Measurements from ENCODE around the gene ZNF330. TPM values are rescaled to one million over a fixed set of nuclear protein-coding genes. Genes with fewer than 3 reads are reported as not detected.

Gene ZNF330
- total RNA-seq, 2 experiments from 2014 or later: 34.3 to 60.9 TPM

DNA sequence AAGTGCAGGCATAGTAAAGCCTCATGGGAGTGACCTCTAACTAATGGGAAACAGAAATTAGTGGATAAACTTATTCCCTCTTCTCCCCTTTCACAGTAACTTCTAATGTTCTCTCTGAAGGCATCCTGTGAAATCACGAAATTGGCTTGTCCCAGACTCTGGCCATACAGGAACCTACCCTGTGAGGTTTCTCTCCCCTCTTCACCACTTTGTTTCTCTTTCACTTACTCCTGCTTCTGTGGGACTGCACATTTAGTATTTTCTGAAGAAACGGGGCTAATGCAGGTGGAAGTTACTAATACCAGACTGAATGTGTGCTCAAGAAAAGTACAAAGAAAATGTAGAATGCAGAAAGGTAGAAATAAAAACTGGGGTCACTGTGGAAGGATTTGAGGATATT is 20.0 kb downstream of the ZNF330 start:
- H3K79me2 ChIP-seq (ENCODE audit: insufficient read depth, low read depth, low read length): no peaks in the 10 kb centered on the region
- intact Hi-C loops (cut with micrococcal nuclease; ENCODE audit: unreplicated experiment): no loop called here
- TF ChIP-seq, protein P1, sequence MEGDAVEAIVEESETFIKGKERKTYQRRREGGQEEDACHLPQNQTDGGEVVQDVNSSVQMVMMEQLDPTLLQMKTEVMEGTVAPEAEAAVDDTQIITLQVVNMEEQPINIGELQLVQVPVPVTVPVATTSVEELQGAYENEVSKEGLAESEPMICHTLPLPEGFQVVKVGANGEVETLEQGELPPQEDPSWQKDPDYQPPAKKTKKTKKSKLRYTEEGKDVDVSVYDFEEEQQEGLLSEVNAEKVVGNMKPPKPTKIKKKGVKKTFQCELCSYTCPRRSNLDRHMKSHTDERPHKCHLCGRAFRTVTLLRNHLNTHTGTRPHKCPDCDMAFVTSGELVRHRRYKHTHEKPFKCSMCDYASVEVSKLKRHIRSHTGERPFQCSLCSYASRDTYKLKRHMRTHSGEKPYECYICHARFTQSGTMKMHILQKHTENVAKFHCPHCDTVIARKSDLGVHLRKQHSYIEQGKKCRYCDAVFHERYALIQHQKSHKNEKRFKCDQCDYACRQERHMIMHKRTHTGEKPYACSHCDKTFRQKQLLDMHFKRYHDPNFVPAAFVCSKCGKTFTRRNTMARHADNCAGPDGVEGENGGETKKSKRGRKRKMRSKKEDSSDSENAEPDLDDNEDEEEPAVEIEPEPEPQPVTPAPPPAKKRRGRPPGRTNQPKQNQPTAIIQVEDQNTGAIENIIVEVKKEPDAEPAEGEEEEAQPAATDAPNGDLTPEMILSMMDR (conservative IDR thresholded peaks at IDR 0.05; ENCODE audit: low read length): no peak
- TF ChIP-seq EZH2phosphoT487 (IDR thresholded peaks at IDR 0.05; ENCODE audit: borderline replicate concordance, low read depth, low read length): no peak
- H2AFZ ChIP-seq (ENCODE audit: low read length): no peak overlapping the region
- H4K20me1 ChIP-seq (ENCODE audit: insufficient read depth, low read length): no peaks in the 10 kb centered on the region
- H3K4me1 ChIP-seq (ENCODE audit: insufficient read depth, low read length, poor library complexity, severe bottlenecking): no peaks in the 10 kb centered on the region
- H3K4me2 ChIP-seq (ENCODE audit: low read length): no peak overlapping the region
- CTCF ChIA-PET (ENCODE audit: unreplicated experiment): no interaction called here
- no TSS peak for BruUV-seq (replicated peaks)
- H3K9me2 ChIP-seq (ENCODE audit: insufficient read depth, low read length): no peaks in the 10 kb centered on the region
- H3K36me3 ChIP-seq (ENCODE audit: insufficient read depth, low read length): peaks cover under 1% of the 10 kb centered on the region; the same call in 1 of the 2 replicates
- H3K9me3 ChIP-seq (ENCODE audit: low read length): no peaks in the 10 kb centered on the region
- POLR2A ChIA-PET: no interaction called here
- no peak for DNase-seq (ENCODE audit: low spot score)
- H3K27ac ChIP-seq (ENCODE audit: low read depth, low read length, poor library complexity, severe bottlenecking): no peak overlapping the region
- H3K4me3 ChIP-seq (ENCODE audit: low read depth, low read length, poor library complexity, severe bottlenecking): no peak overlapping the region

DNA sequence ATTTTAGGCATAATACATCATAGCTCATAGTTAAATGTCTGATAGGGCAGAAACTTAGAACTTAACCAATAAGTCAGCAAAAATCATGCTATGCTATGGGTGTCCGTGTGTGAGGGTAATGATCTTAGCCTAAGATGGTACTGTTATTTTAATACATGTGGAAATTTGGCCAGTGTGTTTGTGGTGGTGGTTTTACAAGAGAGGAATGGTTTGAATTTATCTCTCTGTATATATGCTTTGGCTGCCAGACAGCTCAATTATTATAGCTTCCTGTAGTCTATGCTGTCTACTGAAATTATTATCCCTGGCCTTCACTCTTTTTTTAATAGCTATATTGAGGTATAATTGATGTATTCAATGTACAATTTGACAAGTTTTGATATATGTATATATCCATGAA is 21.3 kb downstream of the ZNF330 start:
- Histone ChIP-seq H3K9me2 (ENCODE audit: insufficient read depth, low read length) (no peaks in the 10 kb centered on the region), H3K4me2 (ENCODE audit: low read length) (no peak overlapping the region), H3K4me1 (ENCODE audit: insufficient read depth, low read length, poor library complexity, severe bottlenecking) (no peaks in the 10 kb centered on the region), H3K27ac (ENCODE audit: low read depth, low read length, poor library complexity, severe bottlenecking) (no peak overlapping the region), H4K20me1 (ENCODE audit: insufficient read depth, low read length) (no peaks in the 10 kb centered on the region), H3K36me3 (ENCODE audit: insufficient read depth, low read length) (no peaks in the 10 kb centered on the region), H3K4me3 (ENCODE audit: low read depth, low read length, poor library complexity, severe bottlenecking) (no peak overlapping the region), H3K9me3 (ENCODE audit: low read length) (no peaks in the 10 kb centered on the region), H2AFZ (ENCODE audit: low read length) (no peak overlapping the region), H3K79me2 (ENCODE audit: insufficient read depth, low read depth, low read length) (no peaks in the 10 kb centered on the region)
- intact Hi-C loops (cut with micrococcal nuclease; ENCODE audit: unreplicated experiment): no loop called here
- CTCF ChIA-PET (ENCODE audit: unreplicated experiment): no interaction called here
- POLR2A ChIA-PET: interaction anchor here (0.7 to 1.6 kb wide), 7 partner anchors 9 to 646 kb away, joined by 3 to 6 read pairs (median 3); partner anchors contain the start of gene ZNF330
- TF ChIP-seq, protein P1 (conservative IDR thresholded peaks at IDR 0.05; ENCODE audit: low read length): no peak
- TF ChIP-seq EZH2phosphoT487 (IDR thresholded peaks at IDR 0.05; ENCODE audit: borderline replicate concordance, low read depth, low read length): no peak
- no TSS peak for BruUV-seq (replicated peaks)
- DNase-seq (ENCODE audit: low spot score): no peak

DNA sequence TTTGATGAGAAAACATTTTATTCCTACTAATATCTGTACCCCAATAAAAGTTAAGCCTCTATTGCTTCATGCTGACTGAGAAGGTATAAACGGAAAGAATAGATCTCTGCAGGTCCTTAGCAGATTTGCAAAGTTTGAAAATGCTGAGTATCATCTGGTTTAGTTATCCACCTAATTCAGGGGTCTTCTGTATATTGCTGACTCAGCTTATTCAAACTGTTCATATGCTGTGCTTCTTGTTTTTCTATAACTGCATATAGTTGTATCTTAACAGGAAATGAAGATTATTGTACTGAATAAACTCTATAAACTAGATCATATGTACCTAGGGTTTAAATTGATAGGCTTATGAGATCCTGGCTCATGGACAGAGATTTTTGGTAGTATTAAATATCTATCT is 23.7 kb downstream of the ZNF330 start:
- Histone ChIP-seq H3K9me2 (ENCODE audit: insufficient read depth, low read length) (no peaks in the 10 kb centered on the region), H3K9me3 (ENCODE audit: low read length) (no peaks in the 10 kb centered on the region), H2AFZ (ENCODE audit: low read length) (no peak overlapping the region), H3K4me2 (ENCODE audit: low read length) (no peak overlapping the region), H3K36me3 (ENCODE audit: insufficient read depth, low read length) (no peaks in the 10 kb centered on the region), H3K27ac (ENCODE audit: low read depth, low read length, poor library complexity, severe bottlenecking) (no peak overlapping the region), H4K20me1 (ENCODE audit: insufficient read depth, low read length) (no peaks in the 10 kb centered on the region), H3K79me2 (ENCODE audit: insufficient read depth, low read depth, low read length) (no peaks in the 10 kb centered on the region), H3K4me1 (ENCODE audit: insufficient read depth, low read length, poor library complexity, severe bottlenecking) (no peaks in the 10 kb centered on the region), H3K4me3 (ENCODE audit: low read depth, low read length, poor library complexity, severe bottlenecking) (no peak overlapping the region)
- intact Hi-C loops (cut with micrococcal nuclease; ENCODE audit: unreplicated experiment): no loop called here
- no TSS peak for BruUV-seq (replicated peaks)
- ChIA-PET CTCF (ENCODE audit: unreplicated experiment) (no interaction called here), POLR2A (no interaction called here)
- no peak for DNase-seq (ENCODE audit: low spot score)
- TF ChIP-seq, protein P1 (conservative IDR thresholded peaks at IDR 0.05; ENCODE audit: low read length): no peak
- no peak for TF ChIP-seq EZH2phosphoT487 (IDR thresholded peaks at IDR 0.05; ENCODE audit: borderline replicate concordance, low read depth, low read length)

All from OCI-LY7 (cell line).